ENCODE data around the gene RDH12. TPM values are rescaled to one million over a fixed set of nuclear protein-coding genes. Genes with fewer than 3 reads are reported as not detected.
A peak's percentile ranks its signal among the peaks of the same experiment; 100 is the strongest.

Gene RDH12
- total RNA-seq, 1 donor from 2014 or later, result not detected

- peak overlapping the region; percentile 90 for H3K4me3 ChIP-seq (ENCODE audit: low read depth, low read length)
- no peak for DNase-seq (ENCODE audit: low read depth)
- no peak for TF ChIP-seq CTCF (conservative IDR thresholded peaks at IDR 0.05; ENCODE audit: low read depth, low read length)
These were observed 28.2 kb upstream of the RDH12 start for GRCh38 chr14:67673451-67673850.

- TF ChIP-seq CTCF (conservative IDR thresholded peaks at IDR 0.05; ENCODE audit: low read depth, low read length), result peak; percentile 26
- DNase-seq (ENCODE audit: low read depth), result no peak
- H3K4me3 ChIP-seq (ENCODE audit: low read depth, low read length), result peak overlapping the region; percentile 90
These were observed 27.6 kb upstream of the RDH12 start for GRCh38 chr14:67674139-67674479.

- TF ChIP-seq CTCF (conservative IDR thresholded peaks at IDR 0.05; ENCODE audit: low read depth, low read length), result peak; percentile 31
- peak within 1 kb of the TSS; percentile 90 for H3K4me3 ChIP-seq (ENCODE audit: low read depth, low read length)
- no peak for DNase-seq (ENCODE audit: low read depth)
These were observed 27.0 kb upstream of the RDH12 start, which contains the start of gene VTI1B for GRCh38 chr14:67674480-67675218. Gene VTI1B, minus strand, starts transcription at chr14:67674632. Its CDS starts 143 bp downstream, at chr14:67674489.

- H3K4me3 ChIP-seq (ENCODE audit: low read depth, low read length), result peak overlapping the region; percentile 90
- TF ChIP-seq CTCF (conservative IDR thresholded peaks at IDR 0.05; ENCODE audit: low read depth, low read length), result no peak
- no peak for DNase-seq (ENCODE audit: low read depth)
These were observed 26.5 kb upstream of the RDH12 start for GRCh38 chr14:67675219-67675582.

- no peak for TF ChIP-seq CTCF (conservative IDR thresholded peaks at IDR 0.05; ENCODE audit: low read depth, low read length)
- H3K4me3 ChIP-seq (ENCODE audit: low read depth, low read length), result no peak overlapping the region
- DNase-seq (ENCODE audit: low read depth), result no peak
These were observed 22.7 kb upstream of the RDH12 start for GRCh38 chr14:67679006-67679405.

- DNase-seq (ENCODE audit: low read depth), result peak; percentile 59
- no peak for TF ChIP-seq CTCF (conservative IDR thresholded peaks at IDR 0.05; ENCODE audit: low read depth, low read length)
- H3K4me3 ChIP-seq (ENCODE audit: low read depth, low read length), result no peak overlapping the region
These were observed 21.5 kb upstream of the RDH12 start for GRCh38 chr14:67680121-67680602.

- H3K4me3 ChIP-seq (ENCODE audit: low read depth, low read length), result no peak overlapping the region
- TF ChIP-seq CTCF (conservative IDR thresholded peaks at IDR 0.05; ENCODE audit: low read depth, low read length), result no peak
- DNase-seq (ENCODE audit: low read depth), result no peak
These were observed 20.7 kb upstream of the RDH12 start for GRCh38 chr14:67680941-67681340.

All from epithelial cell of proximal tubule (primary cell).